ELF-1 (cell line): ENCODE measurements around the gene SLC20A1.
A peak's percentile ranks its signal among the peaks of the same experiment; 100 is the strongest.

Source experiments
- DNase-seq: peaks from one replicate; pipeline ENCODE4 v3.0.0-alpha.2; 2016; ENCODE audit warnings: low read depth, low spot score

The SLC20A1 gene

DNA sequence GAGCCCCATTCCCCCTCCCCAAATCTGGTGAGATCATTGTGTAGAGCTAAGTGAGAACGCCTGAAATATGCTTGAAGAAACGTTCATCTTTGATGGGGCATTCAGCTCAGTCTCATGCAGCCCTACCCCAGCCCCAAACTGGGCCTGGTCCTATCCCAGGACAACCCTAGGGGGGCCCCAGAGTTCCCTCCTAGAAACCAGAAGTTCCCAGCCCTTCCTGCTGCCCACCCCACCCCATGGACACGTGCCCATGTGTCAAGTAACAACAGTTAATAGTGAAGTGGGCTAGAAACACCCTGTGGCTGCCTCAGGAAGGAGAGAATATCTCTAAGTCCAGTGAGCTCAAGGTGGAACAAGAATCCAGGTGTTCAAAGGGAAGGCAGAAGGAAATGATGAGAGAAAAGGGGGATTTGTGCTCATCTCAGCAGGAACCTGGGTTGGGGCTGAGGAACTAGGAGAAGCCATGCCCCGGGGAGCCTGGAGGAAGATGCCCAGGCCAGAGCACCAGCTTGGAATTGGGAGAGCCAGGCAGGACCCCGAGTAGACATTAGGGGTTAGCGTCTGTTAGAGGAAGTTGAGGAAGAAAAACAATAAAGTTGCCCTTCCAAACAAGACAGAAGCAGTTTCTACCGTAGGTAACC lies 20.1 kb upstream of the SLC20A1 start:
- no peak for DNase-seq

DNA sequence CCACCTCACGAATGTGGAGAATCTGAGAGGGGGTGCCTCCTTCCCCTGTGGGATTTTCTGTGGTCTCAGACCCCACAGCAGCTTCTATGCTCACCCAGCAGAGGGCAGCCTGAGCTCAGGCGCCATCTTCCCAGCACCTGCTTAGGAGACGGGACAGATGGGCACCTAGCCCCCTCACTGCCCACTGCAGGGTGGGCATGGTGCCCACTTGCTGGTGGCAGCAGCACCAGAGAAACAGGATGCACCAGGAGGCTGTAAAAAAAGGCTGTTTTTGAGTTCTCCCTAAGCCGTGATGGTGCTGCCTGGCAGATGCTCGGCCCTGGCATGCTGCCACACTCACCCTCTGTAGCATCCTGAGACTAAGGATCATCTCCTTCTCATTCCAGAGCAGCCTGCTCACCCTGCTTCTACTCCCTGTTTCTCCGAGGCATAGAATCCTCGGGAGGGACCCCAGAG lies 19.1 kb upstream of the SLC20A1 start:
- DNase-seq, result peak; percentile 61

DNA sequence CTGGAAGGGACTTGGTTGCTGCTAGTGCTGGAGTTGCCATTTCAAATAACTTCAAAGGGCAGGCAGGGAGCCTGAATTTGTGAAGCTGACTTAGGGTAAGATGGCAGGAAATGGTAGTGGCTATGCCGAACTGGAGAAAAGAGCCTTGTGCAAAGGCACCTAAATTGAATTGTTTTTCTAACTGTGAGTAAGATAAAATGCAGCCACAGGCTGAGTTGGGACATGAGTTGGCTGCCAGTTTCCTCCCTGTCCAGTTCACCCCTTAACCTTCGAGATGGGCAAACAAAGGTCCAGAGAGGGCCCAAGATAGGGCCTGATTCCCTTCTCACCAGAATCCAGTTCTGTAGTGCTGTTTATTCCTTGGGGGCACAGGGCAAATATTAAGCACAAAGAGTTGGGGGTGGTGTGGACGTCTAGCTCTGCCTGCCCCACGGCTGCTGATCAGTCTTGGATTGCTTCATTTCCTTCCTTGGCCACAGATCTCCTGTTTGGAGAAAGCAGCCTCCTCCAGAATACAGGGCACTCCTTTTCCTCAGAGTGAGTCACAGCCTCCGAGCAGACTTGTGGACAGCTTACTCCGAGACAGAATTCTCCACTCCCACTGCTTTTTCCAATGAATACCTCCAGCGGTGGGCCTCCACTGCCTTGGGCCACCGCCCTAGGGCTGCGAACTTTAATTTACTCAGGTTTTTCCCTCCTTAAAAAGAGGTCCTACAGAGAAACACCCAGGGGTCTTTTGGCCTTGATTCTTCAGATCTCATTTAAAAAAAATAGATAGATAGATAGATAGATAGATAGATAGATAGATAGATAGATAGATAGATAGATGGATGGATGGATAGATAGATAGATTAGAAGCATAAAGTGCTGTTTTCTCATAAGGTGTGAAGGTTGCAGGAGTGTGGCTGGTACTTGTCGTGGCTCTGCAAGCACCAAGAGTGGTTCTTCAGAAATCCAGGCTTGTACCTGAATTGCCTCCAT lies 18.4 kb upstream of the SLC20A1 start:
- DNase-seq, result no peak

DNA sequence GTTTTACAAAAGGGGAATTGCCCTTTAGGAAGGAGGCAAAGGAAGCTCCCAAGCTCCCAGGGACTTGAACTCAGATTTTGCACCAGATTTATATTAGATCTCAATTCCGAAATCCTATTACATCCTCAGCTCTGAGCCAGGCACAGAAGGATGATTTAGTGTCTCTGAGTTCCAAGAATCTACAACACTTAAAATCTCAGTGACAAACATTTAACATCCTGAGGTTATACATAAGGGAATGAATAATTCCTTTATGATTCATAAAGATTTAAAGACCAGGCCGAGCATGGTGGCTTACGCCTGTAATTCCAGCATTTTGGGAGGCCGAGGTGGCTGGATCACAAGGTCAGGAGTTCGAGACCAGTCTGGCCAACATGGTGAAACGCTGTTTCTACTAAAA lies 16.5 kb upstream of the SLC20A1 start:
- DNase-seq, result no peak

DNA sequence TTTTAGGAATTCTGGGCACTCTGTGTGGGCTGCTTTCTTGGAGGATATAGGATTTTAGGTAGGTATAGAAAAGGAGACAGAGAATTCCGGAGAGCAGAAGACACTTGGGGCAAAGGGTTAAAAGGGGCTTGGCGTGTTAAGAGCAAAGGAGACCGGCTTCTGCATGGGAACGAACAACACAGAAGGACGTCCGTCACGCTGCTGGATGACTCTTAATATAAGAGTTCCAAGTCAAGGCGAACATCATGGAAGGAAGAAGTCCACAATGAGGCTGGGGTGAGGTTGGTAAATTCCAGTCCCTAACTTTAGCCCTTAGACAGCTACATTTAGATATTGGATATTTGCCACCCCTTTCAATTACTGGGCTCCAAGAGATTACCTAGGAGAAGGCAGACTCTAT lies 15.9 kb upstream of the SLC20A1 start:
- DNase-seq, result no peak

DNA sequence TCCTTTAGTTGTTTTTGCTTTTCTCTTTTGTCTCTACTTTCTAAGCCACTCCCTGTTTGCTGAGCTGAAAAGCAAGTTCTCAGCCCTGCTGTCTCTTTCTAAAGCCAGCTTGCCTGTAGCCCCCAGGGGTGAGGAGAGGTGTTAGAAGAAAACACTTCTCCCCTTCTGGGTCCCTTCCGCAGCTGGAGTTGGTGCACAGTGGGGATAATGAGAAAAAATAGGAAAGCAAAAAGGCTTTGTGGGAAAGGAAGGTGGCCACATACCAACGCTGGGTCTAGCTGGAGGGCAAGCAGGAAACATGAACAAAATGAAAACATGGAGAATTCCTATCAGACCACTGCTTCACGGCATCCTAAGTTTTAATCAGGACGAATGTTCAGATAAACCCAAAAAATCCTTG lies 15.5 kb upstream of the SLC20A1 start:
- DNase-seq, result peak; percentile 36

DNA sequence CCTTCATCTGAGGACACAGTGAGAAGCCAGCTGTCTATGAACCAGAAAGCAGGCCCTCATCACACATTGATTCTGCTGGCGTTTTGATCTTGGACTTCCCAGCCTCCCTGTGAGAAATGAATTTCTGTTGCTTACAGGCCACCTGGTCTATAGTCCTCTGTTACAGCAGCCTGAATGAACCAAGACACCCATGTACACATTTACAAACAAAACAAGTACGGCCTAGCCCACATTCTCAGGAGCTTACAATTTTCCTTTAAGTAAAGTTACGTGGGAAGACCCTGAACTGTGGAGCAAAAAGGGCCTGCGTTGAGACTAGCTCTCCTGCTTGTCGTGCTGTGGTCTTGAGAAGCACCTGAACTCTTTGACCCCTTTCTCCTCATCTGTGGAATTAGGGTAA lies 12.0 kb upstream of the SLC20A1 start:
- DNase-seq, result no peak

DNA sequence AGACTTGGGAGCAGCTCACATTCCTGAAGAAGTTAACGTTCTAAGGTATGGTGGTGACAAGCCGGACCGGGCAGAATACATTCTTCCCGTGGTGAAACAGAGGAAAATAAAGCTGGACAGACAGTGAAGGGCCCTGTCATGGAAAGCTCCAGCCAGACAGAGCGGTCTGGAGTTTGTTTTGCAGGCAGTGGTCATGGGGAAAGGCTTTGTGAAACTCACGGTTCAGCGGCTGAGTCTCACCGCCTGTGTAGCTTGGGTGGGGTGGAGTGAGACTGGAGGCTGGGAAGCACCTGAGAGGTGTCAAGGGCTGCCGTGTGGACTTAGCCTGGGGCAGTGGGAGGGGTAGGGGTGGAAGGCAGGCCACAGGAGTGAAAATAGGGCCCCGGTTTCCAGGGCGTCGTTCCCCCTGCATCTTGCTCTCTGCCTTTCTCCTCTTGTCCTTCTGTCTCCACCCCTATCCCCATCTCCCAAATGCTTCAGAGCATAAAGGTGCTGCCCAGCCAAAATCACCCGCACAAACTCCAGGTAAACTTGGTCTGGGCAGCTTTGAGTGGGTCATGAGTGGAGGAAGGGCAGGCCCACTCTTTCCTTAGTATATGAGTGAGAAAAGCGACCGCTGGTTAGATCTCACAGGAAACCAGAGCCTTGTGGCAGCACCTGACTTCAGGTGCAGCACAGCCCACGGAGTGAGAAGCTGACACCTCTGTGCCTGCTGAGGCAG lies 11.4 kb upstream of the SLC20A1 start:
- peak; percentile 33 for DNase-seq

DNA sequence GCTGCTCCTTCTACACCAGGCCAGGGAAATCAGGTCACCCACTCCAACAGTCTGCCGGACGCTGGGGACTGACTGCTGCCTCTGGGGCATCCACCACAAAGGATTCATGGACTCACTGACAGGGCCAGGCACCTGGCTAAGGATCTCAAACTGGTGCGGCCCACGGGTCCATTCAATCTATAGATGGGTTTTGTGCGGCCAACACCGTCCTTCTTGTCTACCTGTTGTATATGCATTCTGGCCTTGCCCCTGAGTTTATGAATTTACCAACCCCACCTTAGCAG lies 10.9 kb upstream of the SLC20A1 start:
- no peak for DNase-seq

DNA sequence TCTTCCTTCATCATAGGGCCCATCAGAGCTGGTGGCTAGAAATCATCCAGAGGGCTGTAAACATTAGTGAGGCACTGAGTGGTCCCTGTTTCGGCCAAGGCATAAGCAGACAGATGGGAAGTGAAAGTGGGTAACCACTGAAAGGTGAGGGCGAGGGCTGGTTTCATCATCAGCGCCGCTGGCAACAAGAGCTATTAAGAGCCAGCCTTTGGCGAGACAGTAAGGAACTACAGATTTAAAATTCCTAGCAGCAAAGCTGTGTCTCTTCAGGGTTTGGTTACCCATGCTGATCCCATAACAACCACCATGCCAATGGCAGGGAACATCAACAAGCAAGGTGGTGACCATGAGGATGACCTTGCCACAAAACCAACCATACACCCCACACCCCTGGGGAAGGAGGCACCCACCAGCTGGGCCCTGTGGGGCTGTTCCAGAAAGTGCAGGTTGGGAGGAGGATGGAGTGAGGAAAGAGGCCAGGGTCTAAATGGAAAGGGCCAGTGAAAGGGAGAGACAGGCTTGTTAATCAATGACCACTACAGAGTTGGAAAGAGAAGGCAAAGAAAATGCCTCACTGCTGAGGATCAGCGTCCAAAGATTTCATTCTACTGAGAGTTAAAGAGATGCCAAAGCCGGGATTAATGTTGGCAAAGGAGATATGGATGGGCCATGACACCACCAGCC lies 9.0 kb upstream of the SLC20A1 start:
- no peak for DNase-seq

DNA sequence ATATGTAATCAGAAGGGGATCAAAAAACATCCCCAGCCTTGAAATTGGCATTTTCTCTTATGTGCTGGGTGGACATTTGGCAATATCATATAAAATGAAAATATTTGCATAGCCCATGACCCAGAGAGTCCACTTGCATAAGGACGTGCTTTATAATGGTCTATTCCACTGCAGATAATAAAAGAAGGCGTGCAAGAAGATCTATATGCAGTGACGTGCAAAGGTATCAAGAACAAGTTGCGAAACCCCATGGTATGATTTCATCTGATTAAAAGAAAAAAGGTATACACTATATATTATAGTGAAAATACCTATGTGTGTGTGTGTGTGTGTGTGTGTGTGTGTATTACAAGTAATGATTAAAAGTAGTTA lies 8.5 kb upstream of the SLC20A1 start:
- DNase-seq, result no peak

DNA sequence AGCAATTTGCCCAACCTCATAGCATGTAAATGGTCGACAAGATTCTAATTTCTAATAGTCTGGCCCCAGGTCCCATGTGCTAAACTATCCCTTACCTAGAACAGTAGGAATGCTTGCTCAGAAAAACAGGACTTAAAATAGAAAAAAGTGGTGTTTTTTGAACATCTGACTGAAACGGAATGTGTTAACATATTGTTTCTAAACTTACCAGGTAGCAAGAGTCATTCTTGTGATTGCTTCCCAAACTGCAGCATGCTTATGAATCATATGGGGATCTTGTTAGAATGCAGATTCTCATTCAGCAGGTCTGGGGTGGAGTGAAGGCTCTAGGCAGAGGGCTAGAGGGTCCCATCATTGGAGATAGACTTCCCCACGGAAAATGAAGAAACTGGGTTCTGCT lies 5.8 kb upstream of the SLC20A1 start:
- no peak for DNase-seq

DNA sequence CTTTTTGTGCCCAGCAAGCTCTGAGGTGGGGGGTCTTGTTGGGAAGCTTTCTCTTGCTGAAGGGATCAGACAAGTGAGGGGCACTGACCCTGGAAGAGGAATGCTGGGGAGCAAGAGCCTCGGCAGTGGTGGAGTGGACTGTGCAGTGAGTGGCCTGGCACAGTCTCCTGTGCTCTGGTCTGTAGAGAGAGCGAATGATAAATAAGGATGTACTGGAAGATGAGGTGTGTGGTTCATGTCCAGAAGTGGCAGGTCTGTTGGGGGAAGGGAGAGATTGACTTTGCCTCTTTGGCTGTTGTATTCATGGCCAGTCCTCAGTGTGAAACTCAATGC lies 5.3 kb upstream of the SLC20A1 start:
- DNase-seq, result no peak

DNA sequence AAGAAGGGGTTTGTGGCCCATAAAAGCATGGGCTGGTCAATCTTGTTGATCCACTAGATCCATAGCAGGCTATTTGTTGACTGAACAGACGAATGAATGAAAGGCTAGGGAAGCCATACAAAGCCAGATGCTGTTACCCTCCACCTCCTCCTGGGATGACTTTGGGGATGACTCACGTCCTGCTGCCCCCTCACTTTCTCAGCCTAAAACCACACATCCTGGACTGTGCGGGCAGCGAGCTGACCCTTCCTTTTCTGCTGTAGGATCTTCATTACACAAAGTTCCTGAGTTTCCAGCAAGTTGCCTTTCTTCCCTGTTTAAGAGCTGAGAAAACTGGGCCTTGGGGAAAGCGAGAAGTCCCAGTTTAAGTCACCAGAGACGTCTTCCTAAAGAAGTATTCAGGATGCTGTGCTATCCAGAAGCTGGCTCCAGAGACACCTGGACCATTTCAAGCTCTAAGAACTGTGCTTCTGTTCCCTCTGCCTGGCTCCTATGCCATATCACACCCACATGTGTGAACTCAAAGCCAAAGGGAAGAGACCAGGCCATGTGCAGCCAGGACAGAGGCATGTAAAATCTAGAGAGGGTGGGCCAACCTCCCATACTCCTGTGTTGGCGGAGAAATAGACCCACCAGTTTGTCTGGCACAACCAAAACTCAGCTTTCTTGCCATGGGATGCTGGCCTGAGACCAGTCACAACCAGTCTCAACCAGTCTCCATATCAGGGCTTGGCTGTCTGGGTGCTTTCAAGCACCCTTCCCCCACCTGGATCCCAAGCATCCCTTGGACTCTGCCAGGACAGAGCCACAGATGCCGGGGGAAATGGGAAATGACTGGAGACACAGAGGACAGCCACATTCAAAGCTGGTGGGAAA lies 4.7 kb upstream of the SLC20A1 start:
- no peak for DNase-seq

DNA sequence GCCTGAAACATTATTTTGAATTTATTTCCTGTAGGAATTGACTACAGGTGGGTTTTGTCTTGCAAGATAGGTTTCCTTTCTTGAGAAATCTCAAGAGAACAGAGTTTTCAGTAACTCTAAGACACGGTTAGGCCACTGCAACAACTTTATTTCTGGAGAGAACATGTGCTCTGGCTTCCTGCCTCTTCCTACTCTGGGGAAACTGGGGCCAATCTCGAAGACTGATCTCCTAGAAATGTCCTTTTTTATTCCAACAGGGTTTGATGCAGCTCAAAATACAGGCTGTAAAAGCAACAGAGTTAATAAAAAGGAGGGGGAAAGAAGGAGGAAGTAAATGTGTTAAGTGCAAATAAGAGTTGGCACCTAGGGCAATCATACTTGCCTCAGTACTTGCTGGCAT lies 4.0 kb upstream of the SLC20A1 start:
- DNase-seq, result no peak

DNA sequence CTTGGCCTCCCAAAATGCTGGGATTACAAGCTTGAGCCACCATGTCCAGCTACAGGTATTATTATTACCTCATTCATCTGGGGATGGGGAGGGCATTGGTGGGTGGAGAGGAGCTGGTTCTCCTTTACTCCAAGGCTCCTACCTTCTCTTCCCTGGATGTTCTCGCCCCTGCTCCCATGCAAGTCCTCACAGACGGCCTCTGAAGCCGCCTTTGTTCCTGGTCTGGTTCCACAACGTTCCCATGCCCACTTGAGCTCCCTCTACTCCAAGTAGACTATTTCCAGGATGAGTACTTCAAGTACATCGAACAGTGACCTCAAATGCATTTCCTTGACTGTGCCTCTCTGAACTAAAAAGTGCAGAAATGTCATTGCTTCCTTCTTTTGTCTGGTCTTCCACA lies 3.2 kb upstream of the SLC20A1 start:
- no peak for DNase-seq

DNA sequence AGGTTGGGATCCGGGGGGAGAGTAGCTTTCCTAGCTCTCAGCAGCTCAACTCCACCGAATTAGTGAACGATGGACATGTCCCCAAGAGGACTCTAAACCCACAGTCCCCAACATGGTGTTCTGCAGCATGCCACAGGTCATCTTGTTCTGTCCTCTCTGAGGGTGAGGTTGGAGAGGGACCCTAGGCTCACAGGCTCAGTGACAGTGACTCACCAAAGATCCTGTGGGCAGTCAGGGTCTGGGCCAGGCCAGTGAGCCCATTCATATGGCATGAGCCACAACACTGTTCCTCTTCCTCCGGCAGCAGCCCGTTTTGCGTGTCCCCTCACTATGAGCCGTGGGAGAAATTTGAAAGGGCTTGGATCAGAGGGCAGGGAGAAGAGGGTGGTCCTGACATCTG lies 2.8 kb upstream of the SLC20A1 start:
- DNase-seq, result no peak

DNA sequence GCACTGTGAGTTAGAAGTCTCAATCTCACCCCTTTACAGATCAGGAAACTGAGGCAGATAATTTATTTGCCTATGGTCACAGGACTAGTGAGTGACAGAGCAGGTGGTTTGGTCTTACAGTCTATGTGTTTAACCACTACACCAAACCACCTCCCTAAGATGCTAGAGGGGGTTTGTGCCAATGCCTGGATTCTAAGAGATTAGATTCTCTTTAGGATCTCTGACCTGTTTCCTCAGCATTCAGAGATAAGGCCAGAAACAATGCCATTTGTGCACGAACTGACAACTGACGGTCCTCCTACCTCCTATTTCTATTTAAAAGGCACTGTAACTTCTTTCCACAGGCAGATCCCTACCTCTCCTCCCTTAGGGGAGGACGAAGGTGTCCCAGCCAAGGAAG lies 2.3 kb upstream of the SLC20A1 start:
- DNase-seq, result no peak

DNA sequence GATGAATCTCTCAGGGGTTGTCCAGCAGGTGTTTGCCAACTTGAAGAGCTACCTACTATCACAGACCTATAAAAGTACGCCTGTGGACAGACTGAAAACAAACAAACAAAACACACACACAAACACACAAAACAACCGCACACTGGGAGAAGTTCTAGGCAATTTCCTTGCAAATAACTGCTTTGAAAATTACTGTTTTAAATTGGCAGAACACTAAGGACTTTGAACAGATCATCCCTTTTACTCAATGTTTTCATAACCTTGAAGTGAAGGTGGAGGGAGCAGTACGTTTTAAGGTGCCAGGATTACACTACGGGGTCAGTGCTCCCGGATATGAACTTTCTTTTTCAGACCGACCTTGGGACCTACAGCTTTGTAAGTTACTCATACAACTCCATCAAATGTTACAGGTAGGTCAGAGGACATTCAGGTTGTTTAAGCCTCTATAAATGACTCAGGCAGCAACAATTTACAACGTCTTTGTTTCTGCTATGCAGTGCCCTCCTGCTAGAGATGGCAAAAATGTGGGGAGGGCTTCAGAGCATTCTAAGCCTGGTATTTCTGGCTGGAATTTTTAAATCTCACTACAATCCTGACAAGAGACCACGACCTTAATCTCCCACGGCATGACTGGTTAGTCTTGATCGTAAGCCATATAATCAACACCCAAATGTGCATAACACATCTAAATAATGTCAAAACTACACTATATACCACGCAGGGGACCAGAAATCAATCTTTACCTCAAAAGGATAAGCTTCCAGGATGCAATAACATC lies 1.4 kb upstream of the SLC20A1 start:
- peak; percentile 54 for DNase-seq

DNA sequence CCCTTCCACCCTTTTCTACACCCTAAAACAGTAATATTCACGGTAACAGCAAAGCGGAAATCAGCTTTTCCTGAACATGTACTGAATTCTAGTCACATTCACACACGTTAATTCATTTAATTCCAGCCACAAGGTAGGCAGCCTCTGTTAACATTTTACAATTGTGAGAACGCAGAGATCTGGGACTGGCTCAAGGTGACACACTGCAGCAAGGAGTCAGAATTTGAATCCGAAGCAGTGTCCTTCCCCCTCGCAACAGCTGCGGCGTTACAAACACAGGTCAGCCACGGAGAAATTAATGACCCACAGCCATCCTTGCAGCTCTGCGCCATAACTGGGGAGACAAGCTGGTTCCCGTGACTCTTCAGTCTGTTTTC lies 818 bp upstream of the SLC20A1 start:
- DNase-seq, result no peak
